GM12878 (cell line): Measurements from ENCODE around the gene MACROD2. TPM values are rescaled to one million over a fixed set of nuclear protein-coding genes. Genes with fewer than 3 reads are reported as not detected.

ENCODE experiments used
- ATAC-seq: fragments of 200-7000 bp; cut with Tn5 transposase; 3 replicates; pipeline ENCODE4 v1.9.1; 2020; ENCODE audit warnings: mild to moderate bottlenecking, moderate library complexity
- BruUV-seq: library from RNA; stranded (reverse); fragments of 400-500 nt; replicated peaks from 2 replicates; lab custom pipeline; 2021; lab: Mats Ljungman, UMichigan
- CTCF ChIA-PET: fragments of 300-600 bp; sonication (Branson Sonifier 250); formaldehyde crosslinking; extraction: SDS; loops from one replicate; lab custom pipeline; 2021; ENCODE audit warnings: inconsistent platforms; lab: Yijun Ruan, JAX
- POLR2A ChIA-PET: fragments of 350-600 bp; formaldehyde crosslinking; extraction: SDS; loops from one replicate; lab custom pipeline; 2021; ENCODE audit warnings: inconsistent platforms; lab: Charles Lee
- RAD21 ChIA-PET: fragments of 300-600 bp; sonication (Branson Sonifier 250); formaldehyde crosslinking; loops from one replicate; lab custom pipeline; 2023; ENCODE audit warnings: antibody characterized with exemption; ENCODE audit not compliant: unreplicated experiment; lab: Charles Lee
- SMC1A ChIA-PET: fragments of 300-600 bp; sonication (Branson Sonifier 250); formaldehyde crosslinking; loops from one replicate; lab custom pipeline; 2023; ENCODE audit not compliant: unreplicated experiment, uncharacterized antibody; lab: Charles Lee
- DNase-seq: peaks from one replicate; pipeline ENCODE4 v3.0.0-alpha.2; 2011; ENCODE audit warnings: low read depth, low spot score
- FAIRE-seq: peaks from 3 replicates; lab custom pipeline; 2011; peaks lifted over from hg19 to GRCh38; lab: Jason Lieb, UNC
- H2AFZ ChIP-seq: 2 replicates; pipeline ENCODE4 v1.6.0; 2011; ENCODE audit warnings: low read depth, low read length, control low read depth; ENCODE audit not compliant: control insufficient read depth
- H3K27ac ChIP-seq: 2 replicates; pipeline ENCODE4 v1.5.1; 2011; ENCODE audit warnings: control low read depth; ENCODE audit not compliant: control insufficient read depth, insufficient read depth
- H3K27me3 ChIP-seq, 2 experiments: replicated peaks in 1 of 2; 2 replicates each; pipeline versions ENCODE4 v1.6.0 to v1.6.1; 2011; ENCODE audit warnings: low read length in 1 of 2; ENCODE audit not compliant: control insufficient read depth in 2 of 2, insufficient read depth in 2 of 2
- H3K36me3 ChIP-seq, 2 experiments: 2 replicates each; pipeline ENCODE4 v1.5.1; 2011; ENCODE audit warnings: low read length in 1 of 2; ENCODE audit not compliant: control insufficient read depth in 2 of 2, insufficient read depth in 2 of 2
- H3K4me1 ChIP-seq: 2 replicates; pipeline ENCODE4 v1.6.1; 2011; ENCODE audit warnings: mild to moderate bottlenecking, low read length, moderate library complexity, mixed read lengths; ENCODE audit not compliant: control insufficient read depth, insufficient read depth
- H3K4me2 ChIP-seq: 2 replicates; pipeline ENCODE4 v1.6.0; 2011; ENCODE audit warnings: control low read depth; ENCODE audit not compliant: control insufficient read depth, insufficient read depth
- H3K4me3 ChIP-seq: fragments of 200-600 bp; sonication (generic); 2 replicates; pipeline ENCODE4 v1.5.1; 2016
- H3K79me2 ChIP-seq: 2 replicates; pipeline ENCODE4 v1.6.0; 2011; ENCODE audit warnings: low read length; ENCODE audit not compliant: control insufficient read depth, insufficient read depth
- H3K9ac ChIP-seq: 2 replicates; pipeline ENCODE4 v1.8.0; 2011; ENCODE audit warnings: low read length, control low read depth, mixed read lengths; ENCODE audit not compliant: control insufficient read depth, insufficient read depth
- H3K9me3 ChIP-seq: replicated peaks from 3 replicates; pipeline ENCODE4 v1.5.1; 2011; ENCODE audit warnings: mild to moderate bottlenecking, low read length; ENCODE audit not compliant: control insufficient read depth, insufficient read depth
- H4K20me1 ChIP-seq: 2 replicates; pipeline ENCODE4 v1.6.0; 2011; ENCODE audit not compliant: control insufficient read depth, insufficient read depth
- IKZF2 ChIP-seq, 2 experiments: fragments of 450-650 bp; IDR thresholded peaks; 2 replicates each; pipeline ENCODE4 v1.6.1; 2017; ENCODE audit warnings: mild to moderate bottlenecking in 2 of 2, moderate library complexity in 2 of 2
- NKRF ChIP-seq: fragments of 450-650 bp; conservative IDR thresholded peaks from 2 replicates; pipeline ENCODE4 v1.6.1; 2017; ENCODE audit warnings: mild to moderate bottlenecking, moderate library complexity
- NR2C2 ChIP-seq: IDR thresholded peaks from 2 replicates; pipeline ENCODE4 v1.6.1; 2011; ENCODE audit warnings: borderline replicate concordance, low read depth; ENCODE audit not compliant: control insufficient read depth, insufficient read length
- TCF3 ChIP-seq: IDR thresholded peaks from 2 replicates; pipeline ENCODE4 v1.6.1; 2012; ENCODE audit warnings: low read depth, mild to moderate bottlenecking, low read length, borderline replicate concordance; ENCODE audit not compliant: insufficient read depth
- WGBS: methylation state at CpG from one replicate; pipeline ENCODE4 v1.1.6; 2016; ENCODE audit warnings: low lambda C conversion rate; ENCODE audit not compliant: insufficient replicate concordance, insufficient coverage; ENCODE audit errors: missing lambda C conversion rate; 5-methylcytosine and 5-hydroxymethylcytosine counted together
- in situ Hi-C: fragments of 300-500 bp; cut with MboI; formaldehyde crosslinking; loops from 9 replicates; pipeline ENCODE4 v1.14.3; 2018; ENCODE audit warnings: mixed read lengths
- intact Hi-C: fragments of 100-400 bp; cut with micrococcal nuclease; formaldehyde crosslinking; loops from one replicate; pipeline ENCODE4 v1.14.2; 2022; ENCODE audit not compliant: unreplicated experiment
- polyA plus RNA-seq, 11 experiments: library from polyadenylated mRNA; depleted of rRNA in 4 of 11; unstranded in 6 of 11; stranded (reverse) in 5 of 11; fragments of >200 nt; fragmentation: Nextera tagmentation in 4 of 11; fragmentation: Illumina TruSeq in 1 of 11; extraction: Ambion mirVana in 4 of 11; extraction: Trizol in 1 of 11; gene quantifications; 1 replicate in 1 of 11; 2 replicates in 10 of 11; pipeline versions ENCODE4 v1.2.1 to v1.2.3, GENCODE V29; 2011 to 2016; ENCODE audit warnings: inconsistent platforms in 2 of 11, missing spikeins in 2 of 11, low read depth in 1 of 11
- total RNA-seq, 4 experiments: library from RNA; depleted of rRNA in 3 of 4; stranded (reverse); fragments of >200 nt in 3 of 4; fragmentation: Illumina TruSeq in 1 of 4; extraction: Trizol in 1 of 4; gene quantifications; 2 replicates each; pipeline versions ENCODE4 v1.2.1 to v1.2.3, GENCODE V29; 2013 to 2021
- TF ChIP-seq, protein P1 (sequence below), 3 experiments: IDR thresholded peaks in 2 of 3; conservative IDR thresholded peaks in 1 of 3; 2 replicates each; pipeline ENCODE4 v1.5.1; 2011; ENCODE audit warnings: low read depth in 3 of 3, low read length in 3 of 3, mild to moderate bottlenecking in 3 of 3, control low read depth in 2 of 3, moderate library complexity in 2 of 3, inconsistent platforms in 1 of 3, mixed read lengths in 1 of 3; ENCODE audit not compliant: control insufficient read depth in 2 of 3, insufficient read depth in 1 of 3; ENCODE audit errors: extremely low read depth in 1 of 3
- TF ChIP-seq, protein P2 (sequence below): fragments of 450-650 bp; IDR thresholded peaks from 2 replicates; pipeline ENCODE4 v1.6.1; 2017; ENCODE audit warnings: mild to moderate bottlenecking, moderate library complexity

The MACROD2 gene
- total and polyA plus RNA-seq, 10 of the 15 experiments (the other 5 are each of a cell fraction or from before 2014, with no cell fraction given) = 1.1 to 21.5 (median 2.2) TPM

GRCh38 chr20:15699431-15700146, 1704.3 kb downstream of the MACROD2 start (continued):
- no peak for TF ChIP-seq NR2C2
- TF ChIP-seq, protein P1, sequence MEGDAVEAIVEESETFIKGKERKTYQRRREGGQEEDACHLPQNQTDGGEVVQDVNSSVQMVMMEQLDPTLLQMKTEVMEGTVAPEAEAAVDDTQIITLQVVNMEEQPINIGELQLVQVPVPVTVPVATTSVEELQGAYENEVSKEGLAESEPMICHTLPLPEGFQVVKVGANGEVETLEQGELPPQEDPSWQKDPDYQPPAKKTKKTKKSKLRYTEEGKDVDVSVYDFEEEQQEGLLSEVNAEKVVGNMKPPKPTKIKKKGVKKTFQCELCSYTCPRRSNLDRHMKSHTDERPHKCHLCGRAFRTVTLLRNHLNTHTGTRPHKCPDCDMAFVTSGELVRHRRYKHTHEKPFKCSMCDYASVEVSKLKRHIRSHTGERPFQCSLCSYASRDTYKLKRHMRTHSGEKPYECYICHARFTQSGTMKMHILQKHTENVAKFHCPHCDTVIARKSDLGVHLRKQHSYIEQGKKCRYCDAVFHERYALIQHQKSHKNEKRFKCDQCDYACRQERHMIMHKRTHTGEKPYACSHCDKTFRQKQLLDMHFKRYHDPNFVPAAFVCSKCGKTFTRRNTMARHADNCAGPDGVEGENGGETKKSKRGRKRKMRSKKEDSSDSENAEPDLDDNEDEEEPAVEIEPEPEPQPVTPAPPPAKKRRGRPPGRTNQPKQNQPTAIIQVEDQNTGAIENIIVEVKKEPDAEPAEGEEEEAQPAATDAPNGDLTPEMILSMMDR (IDR thresholded peaks at IDR 0.05 in 2 of 3, conservative IDR thresholded peaks at IDR 0.05 in 1 of 3; ENCODE audit: control insufficient read depth in 2 of 3, extremely low read depth in 1 of 3, insufficient read depth in 1 of 3, low read depth in 3 of 3, low read length in 3 of 3) = peak in 1 of 3 experiments; percentile 15; a peak in 1 of 6 replicates

DNA sequence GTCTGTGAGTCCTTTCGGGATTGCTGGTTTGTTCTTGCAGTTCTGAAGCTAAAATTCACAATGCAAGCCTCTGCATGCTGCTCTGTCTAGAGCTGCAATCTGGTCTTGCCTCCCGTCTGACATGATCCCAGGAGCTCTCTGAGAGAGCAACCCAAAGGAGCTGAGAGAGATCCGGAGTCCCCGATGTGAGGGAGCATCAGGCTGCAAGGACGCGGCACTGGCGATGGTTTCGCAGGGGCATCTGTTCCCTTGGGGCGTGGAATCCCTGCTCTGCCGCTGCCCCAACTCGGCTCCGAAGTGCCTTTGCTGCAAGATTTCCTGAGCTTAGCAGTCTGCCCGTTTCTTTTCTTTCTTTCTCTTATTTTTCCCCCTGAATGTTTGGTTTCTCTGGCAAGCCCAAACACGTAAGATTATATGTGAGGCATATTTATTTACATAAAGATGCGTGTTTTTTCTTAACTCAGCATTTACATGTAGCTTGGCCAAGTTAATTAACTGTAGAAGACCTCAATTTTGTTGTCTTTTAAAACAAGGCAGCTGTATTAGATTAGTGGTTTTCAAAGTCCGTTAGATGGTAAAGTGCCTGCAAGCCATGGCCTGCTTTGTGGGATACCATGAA, 1704.9 kb downstream of the MACROD2 start:
- no peaks in the 10 kb centered on the region for H3K9me3 ChIP-seq
- no peaks in the 10 kb centered on the region for H3K79me2 ChIP-seq
- H2AFZ ChIP-seq = no peak overlapping the region
- no peaks in the 10 kb centered on the region for H3K36me3 ChIP-seq
- 74% methylated on average over 16 of the region's 16 CpGs for WGBS
- RAD21 ChIA-PET = no interaction called here
- intact Hi-C loops (loop anchor here (10.0 kb wide), 2 partner anchors 545 to 945 kb away; no protein-coding TSS in a partner anchor), in situ Hi-C loops (loop anchor here (25.0 kb wide), 1 partner anchor 787 kb away; no protein-coding TSS in a partner anchor)
- DNase-seq = no peak
- ATAC-seq = no peak
- FAIRE-seq = no peak
- SMC1A ChIA-PET = interaction anchor here (1.5 kb wide), 1 partner anchor 775 kb away, joined by 6 read pairs; no protein-coding TSS in a partner anchor
- no peak overlapping the region for H3K9ac ChIP-seq
- no peaks in the 10 kb centered on the region for H3K4me1 ChIP-seq
- CTCF ChIA-PET = interaction anchor here (0.6 to 2.5 kb wide), 7 partner anchors 11 to 910 kb away, joined by 3 to 14 read pairs (median 4); no protein-coding TSS in a partner anchor
- H4K20me1 ChIP-seq = no peaks in the 10 kb centered on the region
- no peaks in the 10 kb centered on the region for H3K27me3 ChIP-seq
- H3K4me2 ChIP-seq = no peak overlapping the region
- POLR2A ChIA-PET = no interaction called here
- no peak overlapping the region for H3K4me3 ChIP-seq
- BruUV-seq = no TSS peak
- no peak overlapping the region for H3K27ac ChIP-seq
- no peak for TF ChIP-seq IKZF2 (IDR thresholded peaks at IDR 0.05)
- TF ChIP-seq NKRF = no peak
- no peak for TF ChIP-seq TCF3
- TF ChIP-seq, protein P2, sequence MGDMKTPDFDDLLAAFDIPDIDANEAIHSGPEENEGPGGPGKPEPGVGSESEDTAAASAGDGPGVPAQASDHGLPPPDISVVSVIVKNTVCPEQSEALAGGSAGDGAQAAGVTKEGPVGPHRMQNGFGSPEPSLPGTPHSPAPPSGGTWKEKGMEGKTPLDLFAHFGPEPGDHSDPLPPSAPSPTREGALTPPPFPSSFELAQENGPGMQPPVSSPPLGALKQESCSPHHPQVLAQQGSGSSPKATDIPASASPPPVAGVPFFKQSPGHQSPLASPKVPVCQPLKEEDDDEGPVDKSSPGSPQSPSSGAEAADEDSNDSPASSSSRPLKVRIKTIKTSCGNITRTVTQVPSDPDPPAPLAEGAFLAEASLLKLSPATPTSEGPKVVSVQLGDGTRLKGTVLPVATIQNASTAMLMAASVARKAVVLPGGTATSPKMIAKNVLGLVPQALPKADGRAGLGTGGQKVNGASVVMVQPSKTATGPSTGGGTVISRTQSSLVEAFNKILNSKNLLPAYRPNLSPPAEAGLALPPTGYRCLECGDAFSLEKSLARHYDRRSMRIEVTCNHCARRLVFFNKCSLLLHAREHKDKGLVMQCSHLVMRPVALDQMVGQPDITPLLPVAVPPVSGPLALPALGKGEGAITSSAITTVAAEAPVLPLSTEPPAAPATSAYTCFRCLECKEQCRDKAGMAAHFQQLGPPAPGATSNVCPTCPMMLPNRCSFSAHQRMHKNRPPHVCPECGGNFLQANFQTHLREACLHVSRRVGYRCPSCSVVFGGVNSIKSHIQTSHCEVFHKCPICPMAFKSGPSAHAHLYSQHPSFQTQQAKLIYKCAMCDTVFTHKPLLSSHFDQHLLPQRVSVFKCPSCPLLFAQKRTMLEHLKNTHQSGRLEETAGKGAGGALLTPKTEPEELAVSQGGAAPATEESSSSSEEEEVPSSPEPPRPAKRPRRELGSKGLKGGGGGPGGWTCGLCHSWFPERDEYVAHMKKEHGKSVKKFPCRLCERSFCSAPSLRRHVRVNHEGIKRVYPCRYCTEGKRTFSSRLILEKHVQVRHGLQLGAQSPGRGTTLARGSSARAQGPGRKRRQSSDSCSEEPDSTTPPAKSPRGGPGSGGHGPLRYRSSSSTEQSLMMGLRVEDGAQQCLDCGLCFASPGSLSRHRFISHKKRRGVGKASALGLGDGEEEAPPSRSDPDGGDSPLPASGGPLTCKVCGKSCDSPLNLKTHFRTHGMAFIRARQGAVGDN = no peak
